Liver (tissue), 9 donors: Measurements from ENCODE around the gene ARX. TPM values are rescaled to one million over a fixed set of nuclear protein-coding genes. Genes with fewer than 3 reads are reported as not detected.

Experiments
- DNase-seq: peaks from one replicate; pipeline ENCODE4 v3.0.0-alpha.2; 2017; ENCODE audit warnings: low spot score
- H3K27ac ChIP-seq, 2 donors: one replicate each; pipeline ENCODE4 v1.7.0; 2013; ENCODE audit warnings: inconsistent platforms in 2 of 2, low read length in 2 of 2, control low read depth in 1 of 2, low read depth in 1 of 2, mild to moderate bottlenecking in 1 of 2
- H3K27me3 ChIP-seq, 4 donors: one replicate each; pipeline versions ENCODE4 v1.6.1 to v1.7.0; 2013; ENCODE audit warnings: low read length in 3 of 4, inconsistent platforms in 1 of 4, mild to moderate bottlenecking in 1 of 4, moderate library complexity in 1 of 4; ENCODE audit not compliant: control insufficient read depth in 4 of 4, insufficient read depth in 4 of 4
- H3K36me3 ChIP-seq, 4 donors: one replicate each; pipeline versions ENCODE4 v1.6.1 to v1.7.0; 2013; ENCODE audit warnings: low read length in 3 of 4, mild to moderate bottlenecking in 3 of 4, low read depth in 1 of 4, moderate library complexity in 1 of 4; ENCODE audit not compliant: control insufficient read depth in 4 of 4, insufficient read depth in 3 of 4
- H3K4me1 ChIP-seq, 4 donors: one replicate each; pipeline versions ENCODE4 v1.6.1 to v1.7.0; 2013; ENCODE audit warnings: low read length in 3 of 4, mild to moderate bottlenecking in 3 of 4, moderate library complexity in 1 of 4; ENCODE audit not compliant: control insufficient read depth in 4 of 4, insufficient read depth in 4 of 4
- H3K4me3 ChIP-seq, 3 donors: one replicate each; pipeline versions ENCODE4 v1.6.1 to v1.7.0; 2013; ENCODE audit warnings: low read length in 3 of 3, control low read depth in 1 of 3, low read depth in 1 of 3, mild to moderate bottlenecking in 1 of 3
- H3K9ac ChIP-seq, 2 donors: one replicate each; pipeline ENCODE4 v1.7.0; 2013; ENCODE audit warnings: low read length in 2 of 2, mild to moderate bottlenecking in 2 of 2, moderate library complexity in 2 of 2, control low read depth in 1 of 2, low read depth in 1 of 2
- H3K9me3 ChIP-seq, 4 donors: one replicate each; pipeline versions ENCODE4 v1.6.1 to v1.7.0; 2013; ENCODE audit warnings: low read length in 3 of 4; ENCODE audit not compliant: control insufficient read depth in 4 of 4
- ATF3 ChIP-seq: IDR thresholded peaks from 2 replicates; pipeline ENCODE4 v1.6.1; 2016; ENCODE audit warnings: antibody characterized with exemption
- CTCF ChIP-seq: fragments of 150-350 bp; IDR thresholded peaks from 2 replicates; pipeline ENCODE4 v1.5.1; 2017; ENCODE audit warnings: improper control_type of control experiment, low read depth, low read length; ENCODE audit not compliant: missing input control
- EGR1 ChIP-seq, 2 donors: IDR thresholded peaks; 2 replicates each; pipeline ENCODE4 v1.6.1; 2016 to 2018; ENCODE audit warnings: antibody characterized with exemption in 2 of 2, low read depth in 2 of 2
- FOXA1 ChIP-seq: IDR thresholded peaks from 2 replicates; pipeline ENCODE4 v1.6.1; 2016; ENCODE audit warnings: antibody characterized with exemption
- FOXA2 ChIP-seq: IDR thresholded peaks from 2 replicates; pipeline ENCODE4 v1.6.1; 2016; ENCODE audit warnings: antibody characterized with exemption
- GABPA ChIP-seq, 2 donors: IDR thresholded peaks in 1 of 2; conservative IDR thresholded peaks in 1 of 2; 2 replicates each; pipeline ENCODE4 v1.6.1; 2016; ENCODE audit warnings: antibody characterized with exemption in 2 of 2, mild to moderate bottlenecking in 1 of 2, moderate library complexity in 1 of 2
- HNF4A ChIP-seq, 2 donors: conservative IDR thresholded peaks; 2 replicates each; pipeline ENCODE4 v1.6.1; 2016; ENCODE audit warnings: antibody characterized with exemption in 2 of 2, mild to moderate bottlenecking in 2 of 2
- HNF4G ChIP-seq: IDR thresholded peaks from 2 replicates; pipeline ENCODE4 v1.6.1; 2016; ENCODE audit warnings: antibody characterized with exemption
- JUND ChIP-seq, 2 donors: IDR thresholded peaks; 2 replicates each; pipeline ENCODE4 v1.6.1; 2016; ENCODE audit warnings: antibody characterized with exemption in 2 of 2
- MAX ChIP-seq: IDR thresholded peaks from 2 replicates; pipeline ENCODE4 v1.6.1; 2016; ENCODE audit warnings: antibody characterized with exemption
- NR2F2 ChIP-seq: IDR thresholded peaks from 2 replicates; pipeline ENCODE4 v1.6.1; 2016; ENCODE audit warnings: antibody characterized with exemption
- RAD21 ChIP-seq, 2 donors: IDR thresholded peaks; 2 replicates each; pipeline ENCODE4 v1.6.1; 2016; ENCODE audit warnings: antibody characterized with exemption in 2 of 2, mild to moderate bottlenecking in 2 of 2
- REST ChIP-seq: IDR thresholded peaks from 2 replicates; pipeline ENCODE4 v1.6.1; 2016; ENCODE audit warnings: antibody characterized with exemption, mild to moderate bottlenecking
- RXRA ChIP-seq, 2 donors: IDR thresholded peaks; 2 replicates each; pipeline ENCODE4 v1.6.1; 2017 to 2018; ENCODE audit warnings: antibody characterized with exemption in 2 of 2, mild to moderate bottlenecking in 1 of 2
- SP1 ChIP-seq: IDR thresholded peaks from 2 replicates; pipeline ENCODE4 v1.6.1; 2018; ENCODE audit warnings: antibody characterized with exemption, mild to moderate bottlenecking
- TAF1 ChIP-seq: conservative IDR thresholded peaks from 2 replicates; pipeline ENCODE4 v1.6.1; 2016; ENCODE audit warnings: antibody characterized with exemption, mild to moderate bottlenecking
- YY1 ChIP-seq: IDR thresholded peaks from 2 replicates; pipeline ENCODE4 v1.6.1; 2016; ENCODE audit warnings: antibody characterized with exemption, mild to moderate bottlenecking
- ZBTB33 ChIP-seq: IDR thresholded peaks from 2 replicates; pipeline ENCODE4 v1.6.1; 2016; ENCODE audit warnings: antibody characterized with exemption
- WGBS: extraction: QIAGEN DNeasy Blood & Tissue Kit; methylation state at CpG from one replicate; pipeline ENCODE4 v1.1.7; 2013; 5-methylcytosine and 5-hydroxymethylcytosine counted together
- polyA plus RNA-seq, 2 donors: library from polyadenylated mRNA; stranded (reverse) in 1 of 2; unstranded in 1 of 2; fragments of 200-250 nt in 1 of 2; fragments of >200 nt in 1 of 2; fragmentation: Nextera tagmentation in 1 of 2; extraction: Ambion mirVana in 1 of 2; gene quantifications; one replicate each; pipeline versions ENCODE4 v1.2.1 to v1.2.3, GENCODE V29; 2013 to 2015
- total RNA-seq, 2 donors: library from RNA; depleted of rRNA; stranded (reverse); fragments of >200 nt; gene quantifications; one replicate each; pipeline ENCODE4 v1.2.3, GENCODE V29; 2014
- donor health status: healthy.
- donor health status: healthy.
- donor health status: healthy.
- donor health status: healthy.
- donor health status: healthy.

ARX gene
- not detected for total RNA-seq
- polyA plus RNA-seq, result not detected

- Histone ChIP-seq H3K27me3 (peaks cover 0 to 20% (median 4%) of the 10 kb centered on the region in 4 donors), H3K4me1 (peaks cover 4 to 24% (median 11%) of the 10 kb centered on the region in 4 donors), H3K36me3 (no peaks in the 10 kb centered on the region), H3K4me3 (no peak within 1 kb of the TSS), H3K9ac (no peak within 1 kb of the TSS), H3K9me3 (no peaks in the 10 kb centered on the region), H3K27ac (no peak within 1 kb of the TSS)
- TF ChIP-seq MAX (no peak), SP1 (no peak), ZBTB33 (no peak), FOXA1 (no peak), EGR1 (IDR thresholded peaks at IDR 0.05; ENCODE audit: low read depth in 2 of 2) (no peak), YY1 (no peak), REST (no peak), JUND (IDR thresholded peaks at IDR 0.05) (no peak), ATF3 (no peak), RXRA (IDR thresholded peaks at IDR 0.05) (no peak), HNF4G (no peak), NR2F2 (no peak), GABPA (IDR thresholded peaks at IDR 0.05 in 1 of 2, conservative IDR thresholded peaks at IDR 0.05 in 1 of 2) (no peak)
- DNase-seq, result no peak
- WGBS, result 7% methylated on average over 58 of the region's 58 CpGs
Observed at GRCh38 chrX:25015486-25016360, at the start of gene ARX. ARX (minus strand) TSS chrX:25015965; CDS start chrX:25015737, 228 bp downstream.

- Histone ChIP-seq H3K27me3 (no peaks in the 10 kb centered on the region), H3K36me3 (no peaks in the 10 kb centered on the region), H3K27ac (no peak overlapping the region), H3K4me1 (no peaks in the 10 kb centered on the region), H3K4me3 (no peak overlapping the region), H3K9me3 (no peaks in the 10 kb centered on the region), H3K9ac (no peak overlapping the region)
- DNase-seq, result no peak
- 84% methylated on average over 5 of the region's 5 CpGs for WGBS
- TF ChIP-seq EGR1 (IDR thresholded peaks at IDR 0.05; ENCODE audit: low read depth in 2 of 2) (no peak), FOXA2 (no peak), ZBTB33 (no peak), MAX (no peak), JUND (IDR thresholded peaks at IDR 0.05) (no peak), RXRA (IDR thresholded peaks at IDR 0.05) (no peak), GABPA (IDR thresholded peaks at IDR 0.05 in 1 of 2, conservative IDR thresholded peaks at IDR 0.05 in 1 of 2) (no peak), CTCF (no peak), YY1 (no peak), RAD21 (IDR thresholded peaks at IDR 0.05) (no peak), HNF4A (conservative IDR thresholded peaks at IDR 0.05) (no peak), ATF3 (no peak), TAF1 (no peak), SP1 (no peak), HNF4G (no peak)
Observed at GRCh38 chrX:25059273-25059672, 43.5 kb upstream of the ARX start.
